BJ (cell line): ENCODE results near the gene P2RX2. TPM values are rescaled to one million over a fixed set of nuclear protein-coding genes. Genes with fewer than 3 reads are reported as not detected.

Source experiments
- CTCF ChIA-PET: fragments of 350-600 bp; formaldehyde crosslinking; extraction: SDS; loops from one replicate; lab custom pipeline; 2021; ENCODE audit warnings: antibody characterized with exemption, inconsistent platforms; lab: Yijun Ruan, JAX
- POLR2A ChIA-PET: fragments of 300-600 bp; sonication (Branson Sonifier 250); formaldehyde crosslinking; extraction: SDS; loops from one replicate; lab custom pipeline; 2021; ENCODE audit warnings: antibody characterized with exemption; lab: Charles Lee
- DNase-seq: peaks from one replicate; pipeline ENCODE4 v3.0.0-alpha.2; 2011; ENCODE audit warnings: low read depth
- H3K27me3 ChIP-seq: 2 replicates; pipeline ENCODE4 v1.6.0; 2011; ENCODE audit warnings: low read length; ENCODE audit not compliant: control insufficient read depth, insufficient read depth
- H3K36me3 ChIP-seq: 2 replicates; pipeline ENCODE4 v1.5.1; 2011; ENCODE audit warnings: low read length; ENCODE audit not compliant: control insufficient read depth, insufficient read depth
- H3K4me3 ChIP-seq: 2 replicates; pipeline ENCODE4 v1.5.1; 2011; ENCODE audit warnings: low read depth, mild to moderate bottlenecking, control low read depth, low read length
- CTCF ChIP-seq: IDR thresholded peaks from 2 replicates; pipeline ENCODE4 v1.5.1; 2011; ENCODE audit warnings: low read depth, mild to moderate bottlenecking, control low read depth, inconsistent platforms, low read length, moderate library complexity; ENCODE audit not compliant: insufficient read depth
- polyA plus RNA-seq: library from polyadenylated mRNA; depleted of rRNA; stranded (reverse); fragments of >200 nt; gene quantifications from 2 replicates; pipeline ENCODE4 v1.2.3, GENCODE V29; 2011

The P2RX2 gene
- polyA plus RNA-seq, 1 experiment, result not detected

GRCh38 chr12:132604151-132604618 is 14.4 kb upstream of the P2RX2 start:
- no peaks in the 10 kb centered on the region for H3K36me3 ChIP-seq
- peaks cover 31% of the 10 kb centered on the region for H3K27me3 ChIP-seq
- DNase-seq, result no peak
- TF ChIP-seq CTCF, result no peak
- ChIA-PET POLR2A (no interaction called here), CTCF (interaction anchor here (1.3 to 6.0 kb wide), 2 partner anchors 11 to 13 kb away, joined by 3 to 42 read pairs; no protein-coding TSS in a partner anchor)
- no peak overlapping the region for H3K4me3 ChIP-seq

- ChIA-PET POLR2A (no interaction called here), CTCF (no interaction called here)
- no peak for TF ChIP-seq CTCF
- Histone ChIP-seq H3K27me3 (peaks cover 31% of the 10 kb centered on the region), H3K36me3 (no peaks in the 10 kb centered on the region), H3K4me3 (no peak overlapping the region)
- DNase-seq, result no peak
Observed at GRCh38 chr12:132604668-132605441, 13.7 kb upstream of the P2RX2 start.

- ChIA-PET CTCF (no interaction called here), POLR2A (no interaction called here)
- no peak overlapping the region for H3K4me3 ChIP-seq
- peaks cover 31% of the 10 kb centered on the region for H3K27me3 ChIP-seq
- TF ChIP-seq CTCF, result no peak
- no peak for DNase-seq
- no peaks in the 10 kb centered on the region for H3K36me3 ChIP-seq
Observed at GRCh38 chr12:132605892-132606291, 12.7 kb upstream of the P2RX2 start.

- ChIA-PET POLR2A (no interaction called here), CTCF (no interaction called here)
- no peak for DNase-seq
- H3K36me3 ChIP-seq, result no peaks in the 10 kb centered on the region
- TF ChIP-seq CTCF, result no peak
- peaks cover 33% of the 10 kb centered on the region for H3K27me3 ChIP-seq
- no peak overlapping the region for H3K4me3 ChIP-seq
Observed at GRCh38 chr12:132606466-132606865, 12.1 kb upstream of the P2RX2 start.

- POLR2A ChIA-PET, result no interaction called here
- Histone ChIP-seq H3K27me3 (peaks cover 34% of the 10 kb centered on the region), H3K4me3 (no peak overlapping the region), H3K36me3 (no peaks in the 10 kb centered on the region)
- CTCF ChIA-PET, result no interaction called here
- TF ChIP-seq CTCF, result no peak
- DNase-seq, result no peak
Observed at GRCh38 chr12:132606927-132607326, 11.6 kb upstream of the P2RX2 start.
